ENCODE measurements around the gene SYT13.
A peak's percentile ranks its signal among the peaks of the same experiment; 100 is the strongest.

Gene SYT13

GRCh38 chr11:45275828-45276227 is 10.3 kb downstream of the SYT13 start:
- DNase-seq (ENCODE audit: low spot score): no peak

- no peak for DNase-seq (ENCODE audit: low spot score)
Observed at GRCh38 chr11:45274206-45274605, 11.9 kb downstream of the SYT13 start.

- DNase-seq (ENCODE audit: low spot score): no peak
Observed at GRCh38 chr11:45273509-45273908, 12.6 kb downstream of the SYT13 start.

- no peak for DNase-seq (ENCODE audit: low spot score)
Observed at GRCh38 chr11:45272701-45273100, 13.4 kb downstream of the SYT13 start.

GRCh38 chr11:45270946-45271716 is 15.0 kb downstream of the SYT13 start:
- DNase-seq (ENCODE audit: low spot score): no peak

GRCh38 chr11:45269678-45270077 is 16.5 kb downstream of the SYT13 start:
- no peak for DNase-seq (ENCODE audit: low spot score)

GRCh38 chr11:45267652-45268299 is 18.4 kb downstream of the SYT13 start:
- DNase-seq (ENCODE audit: low spot score): no peak

GRCh38 chr11:45267052-45267451 is 19.1 kb downstream of the SYT13 start:
- no peak for DNase-seq (ENCODE audit: low spot score)

GRCh38 chr11:45266676-45267020 is 19.5 kb downstream of the SYT13 start:
- DNase-seq (ENCODE audit: low spot score): no peak

- DNase-seq (ENCODE audit: low spot score): no peak
Observed at GRCh38 chr11:45265969-45266675, 20.0 kb downstream of the SYT13 start.

- no peak for DNase-seq (ENCODE audit: low spot score)
Observed at GRCh38 chr11:45264839-45265515, 21.2 kb downstream of the SYT13 start.

GRCh38 chr11:45263773-45264172 is 22.4 kb downstream of the SYT13 start:
- no peak for DNase-seq (ENCODE audit: low spot score)

GRCh38 chr11:45262900-45263299 is 23.2 kb downstream of the SYT13 start:
- DNase-seq (ENCODE audit: low spot score): no peak

GRCh38 chr11:45260071-45260470 is 26.1 kb downstream of the SYT13 start:
- no peak for DNase-seq (ENCODE audit: low spot score)

- DNase-seq (ENCODE audit: low spot score): no peak
Observed at GRCh38 chr11:45259592-45259991, 26.5 kb downstream of the SYT13 start.

GRCh38 chr11:45258982-45259530 is 27.1 kb downstream of the SYT13 start:
- no peak for DNase-seq (ENCODE audit: low spot score)

GRCh38 chr11:45254070-45254469 is 32.1 kb downstream of the SYT13 start:
- no peak for DNase-seq (ENCODE audit: low spot score)

- no peak for DNase-seq (ENCODE audit: low spot score)
Observed at GRCh38 chr11:45253640-45254039, 32.5 kb downstream of the SYT13 start.

GRCh38 chr11:45252877-45253276 is 33.3 kb downstream of the SYT13 start:
- DNase-seq (ENCODE audit: low spot score): no peak

GRCh38 chr11:45252134-45252856 is 33.8 kb downstream of the SYT13 start:
- peak; percentile 67 for DNase-seq (ENCODE audit: low spot score)

- DNase-seq (ENCODE audit: low spot score): no peak
Observed at GRCh38 chr11:45250035-45250718, 36.0 kb downstream of the SYT13 start.

Measured in SK-N-DZ (cell line).